Lower lobe of right lung (tissue), 2 donors: ENCODE results near the gene STN1. TPM values are rescaled to one million over a fixed set of nuclear protein-coding genes. Genes with fewer than 3 reads are reported as not detected.

Experiments
- ATAC-seq, 2 donors: fragments of 200-7000 bp; cut with Tn5 transposase; one replicate each; pipeline ENCODE4 v1.9.1; 2020 to 2022; ENCODE audit warnings: mild to moderate bottlenecking in 2 of 2, moderate library complexity in 2 of 2
- DNase-seq: peaks from one replicate; pipeline ENCODE4 v3.0.0-alpha.2; 2020
- H3K27ac ChIP-seq: fragments of 200-600 bp; one replicate; pipeline ENCODE4 v1.8.0; 2022
- H3K27me3 ChIP-seq: fragments of 200-600 bp; one replicate; pipeline ENCODE4 v1.8.0; 2022; ENCODE audit warnings: low read depth
- H3K36me3 ChIP-seq: fragments of 200-600 bp; one replicate; pipeline ENCODE4 v1.8.0; 2022; ENCODE audit warnings: mild to moderate bottlenecking
- H3K4me1 ChIP-seq: fragments of 200-600 bp; one replicate; pipeline ENCODE4 v1.8.0; 2022
- H3K4me3 ChIP-seq: fragments of 200-600 bp; one replicate; pipeline ENCODE4 v1.8.0; 2022; ENCODE audit warnings: mild to moderate bottlenecking
- H3K9me3 ChIP-seq: fragments of 200-600 bp; one replicate; pipeline ENCODE4 v1.8.0; 2022
- CTCF ChIP-seq: fragments of 200-600 bp; IDR thresholded peaks from one replicate; pipeline ENCODE4 v1.8.0; 2022; ENCODE audit warnings: antibody characterized with exemption, mild to moderate bottlenecking
- intact Hi-C: fragments of 100-400 bp; cut with DNase I; formaldehyde crosslinking; loops from one replicate; pipeline ENCODE4 v1.11.0; 2022
- total RNA-seq: library from RNA; stranded (reverse); fragmentation: NEBNext Ultra II Directional; extraction: Animal tissue kit (Norgen Biotek cat#: 25700); gene quantifications from one replicate; pipeline ENCODE4 v1.2.1, GENCODE V29; 2021
- donor health status: DM: no; HTN: yes; CAD: no; lungs with severe emphysema.

Gene STN1
- total RNA-seq, 1 donor from 2014 or later = 37.0 TPM

DNA sequence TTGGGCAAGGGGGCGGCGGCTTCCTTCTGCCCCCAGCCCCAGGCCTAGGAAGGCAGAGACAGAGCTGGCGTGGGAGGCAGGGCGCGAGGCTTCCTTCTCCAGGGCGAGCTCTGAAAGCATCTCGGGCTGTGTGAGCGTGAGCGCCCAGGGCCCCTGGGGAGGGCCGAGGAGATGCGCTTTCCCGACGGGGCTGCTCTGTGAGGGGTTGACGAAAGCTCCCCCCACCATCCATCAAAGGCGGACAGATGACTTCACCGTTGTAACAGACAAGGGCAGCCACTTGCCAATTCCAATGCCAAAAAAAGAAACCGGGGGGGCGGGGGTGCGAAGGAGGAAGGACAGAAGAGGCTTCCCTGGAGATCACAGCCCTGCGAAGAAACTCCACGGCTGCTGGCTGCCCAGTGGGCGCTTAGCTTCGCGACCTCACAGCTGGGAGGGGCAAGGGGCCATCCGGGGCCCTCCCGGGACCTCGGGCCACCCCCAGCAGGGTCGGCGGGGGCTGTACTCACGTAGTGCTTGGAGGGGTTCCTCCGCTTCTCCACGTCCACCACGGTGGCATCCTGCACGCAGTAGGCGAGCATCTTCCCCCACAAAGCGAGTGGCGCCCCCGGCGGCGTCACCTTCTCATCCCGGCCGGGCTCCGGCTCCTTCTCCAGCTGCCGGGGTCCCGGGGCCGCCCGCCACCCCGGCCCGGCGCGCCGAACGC lies 63.1 kb downstream of the STN1 start:
- Histone ChIP-seq H3K4me1 (peaks cover 60% of the 10 kb centered on the region), H3K27me3 (no peaks in the 10 kb centered on the region), H3K36me3 (no peaks in the 10 kb centered on the region), H3K4me3 (peak overlapping the region; percentile 73), H3K9me3 (no peaks in the 10 kb centered on the region), H3K27ac (peak overlapping the region; percentile 64)
- ATAC-seq = peak; percentile 21 to 36
- intact Hi-C loops = loop anchor here (5.0 kb wide), 1 partner anchor 143 kb away; no protein-coding TSS in a partner anchor
- no peak for TF ChIP-seq CTCF
- no peak for DNase-seq

- intact Hi-C loops = no loop called here
- peak overlapping the region; percentile 73 for H3K4me3 ChIP-seq
- H3K27me3 ChIP-seq = no peaks in the 10 kb centered on the region
- no peaks in the 10 kb centered on the region for H3K36me3 ChIP-seq
- ATAC-seq = peak in 1 of 2 donors; percentile 2
- H3K9me3 ChIP-seq = no peaks in the 10 kb centered on the region
- H3K27ac ChIP-seq = peak overlapping the region; percentile 64
- H3K4me1 ChIP-seq = peaks cover 66% of the 10 kb centered on the region
- no peak for TF ChIP-seq CTCF
- no peak for DNase-seq
Observed at GRCh38 chr10:103854265-103854685, 63.7 kb downstream of the STN1 start.

- DNase-seq = no peak
- no peak for TF ChIP-seq CTCF
- Histone ChIP-seq H3K9me3 (no peaks in the 10 kb centered on the region), H3K4me3 (peak overlapping the region; percentile 73), H3K36me3 (no peaks in the 10 kb centered on the region), H3K27me3 (no peaks in the 10 kb centered on the region), H3K4me1 (peaks cover 71% of the 10 kb centered on the region), H3K27ac (no peak overlapping the region)
- ATAC-seq = no peak
- intact Hi-C loops = no loop called here
Observed at GRCh38 chr10:103853428-103854264, 64.3 kb downstream of the STN1 start.

DNA sequence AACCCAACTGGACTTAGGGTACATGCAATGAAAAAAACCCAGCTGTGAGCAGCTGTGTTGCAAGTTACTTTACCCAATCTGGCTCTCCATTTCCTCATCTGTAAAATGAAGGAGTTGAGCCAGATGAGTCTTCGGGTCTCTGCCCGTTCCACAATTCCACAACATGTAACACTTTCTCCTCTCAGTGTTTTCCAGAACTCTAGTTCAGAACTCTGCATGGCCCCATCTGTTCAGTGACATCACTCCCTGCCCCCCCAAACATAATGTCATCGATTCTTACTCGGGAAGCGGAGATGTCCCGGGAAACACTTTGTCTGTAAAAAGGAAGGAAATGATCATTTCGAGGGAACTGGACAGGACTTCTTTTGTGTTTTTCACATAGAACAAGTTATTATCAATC lies 65.1 kb downstream of the STN1 start:
- no peaks in the 10 kb centered on the region for H3K9me3 ChIP-seq
- no peak overlapping the region for H3K4me3 ChIP-seq
- H3K27me3 ChIP-seq = no peaks in the 10 kb centered on the region
- DNase-seq (no peak), ATAC-seq (peak; percentile 3 to 15)
- intact Hi-C loops = no loop called here
- peak overlapping the region; percentile 48 for H3K27ac ChIP-seq
- no peaks in the 10 kb centered on the region for H3K36me3 ChIP-seq
- H3K4me1 ChIP-seq = peaks cover 71% of the 10 kb centered on the region
- no peak for TF ChIP-seq CTCF

DNA sequence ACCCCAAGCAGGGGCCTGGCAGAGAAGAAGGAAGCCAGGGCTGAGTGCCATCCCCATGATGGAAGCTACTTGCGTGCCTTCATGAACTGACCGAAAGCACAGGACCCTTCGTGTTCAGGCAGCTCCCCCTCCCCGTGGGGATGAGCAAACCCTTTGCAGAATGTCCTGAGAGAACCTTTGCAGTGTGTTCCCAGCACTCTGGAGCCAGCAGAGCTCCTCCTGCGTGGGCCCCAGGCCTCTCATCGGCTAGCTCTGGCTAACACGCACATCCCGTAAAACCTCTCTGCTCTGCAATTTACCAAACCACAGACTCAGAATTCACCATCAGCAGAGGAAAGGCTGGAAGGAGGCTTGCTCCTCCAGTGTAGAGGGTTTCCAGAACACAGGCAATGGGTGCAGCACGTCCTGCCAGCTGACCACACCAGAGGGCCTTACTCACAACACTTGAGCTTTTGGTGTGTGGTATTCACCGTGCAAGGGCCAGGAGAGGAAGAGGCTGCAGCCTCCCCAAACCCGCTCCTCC lies 65.7 kb downstream of the STN1 start:
- Histone ChIP-seq H3K4me1 (peaks cover 71% of the 10 kb centered on the region), H3K4me3 (no peak overlapping the region), H3K36me3 (no peaks in the 10 kb centered on the region), H3K9me3 (no peaks in the 10 kb centered on the region), H3K27ac (peak overlapping the region; percentile 48), H3K27me3 (no peaks in the 10 kb centered on the region)
- DNase-seq (no peak), ATAC-seq (peak in 1 of 2 donors; percentile 18)
- intact Hi-C loops = no loop called here
- TF ChIP-seq CTCF = no peak
